Stimulated activated CD4-positive, alpha-beta T cell treated with anti-CD3 and anti-CD28 coated beads, Interleukin-1b, Interleukin-23, amount 100 ng/mL, for 24 hours (primary cell): ENCODE data around the gene SUV39H1.
"Not testable (repeated sequence)": the region's sequence is repeated elsewhere in the genome, so short reads cannot be mapped to it uniquely, and the experiment has no call there.

Experiments
- DNase-seq, 4 experiments: peaks; one replicate each; pipeline ENCODE4 v3.0.0-alpha.2; 2020; ENCODE audit warnings: low read depth in 4 of 4, low spot score in 1 of 4

The SUV39H1 gene

GRCh38 chrX:48685416-48685815 lies 11.1 kb upstream of the SUV39H1 start:
- no peak for DNase-seq

GRCh38 chrX:48688531-48689150 lies 7.9 kb upstream of the SUV39H1 start:
- no peak for DNase-seq

- no peak for DNase-seq
Measured at GRCh38 chrX:48689208-48689920, 7.2 kb upstream of the SUV39H1 start.

- DNase-seq, result not testable (repeated sequence)
Measured at GRCh38 chrX:48691746-48692145, 4.8 kb upstream of the SUV39H1 start.

GRCh38 chrX:48694776-48695533 lies 1.6 kb upstream of the SUV39H1 start:
- no peak for DNase-seq

GRCh38 chrX:48695534-48695896 lies 1.0 kb upstream of the SUV39H1 start:
- DNase-seq, result no peak

GRCh38 chrX:48695925-48696300 lies 621 bp upstream of the SUV39H1 start:
- DNase-seq, result no peak

- peak in 2 of 4 experiments; percentile 2 to 38 for DNase-seq
Measured at GRCh38 chrX:48696909-48697727, 584 bp downstream of the SUV39H1 start.

GRCh38 chrX:48698306-48698705 lies 1.8 kb downstream of the SUV39H1 start:
- DNase-seq, result no peak

GRCh38 chrX:48700246-48700645 lies 3.7 kb downstream of the SUV39H1 start:
- no peak for DNase-seq

- DNase-seq, result no peak
Measured at GRCh38 chrX:48700951-48701653, 4.6 kb downstream of the SUV39H1 start.

GRCh38 chrX:48702032-48702431 lies 5.5 kb downstream of the SUV39H1 start:
- no peak for DNase-seq

GRCh38 chrX:48702716-48703115 lies 6.2 kb downstream of the SUV39H1 start:
- no peak for DNase-seq

GRCh38 chrX:48703228-48703627 lies 6.7 kb downstream of the SUV39H1 start:
- no peak for DNase-seq

GRCh38 chrX:48703642-48704481 lies 7.3 kb downstream of the SUV39H1 start:
- DNase-seq, result no peak

- no peak for DNase-seq
Measured at GRCh38 chrX:48705871-48706270, 9.3 kb downstream of the SUV39H1 start.

GRCh38 chrX:48709522-48710112 lies 13.1 kb downstream of the SUV39H1 start:
- no peak for DNase-seq

- DNase-seq, result no peak
Measured at GRCh38 chrX:48711162-48711928, 14.8 kb downstream of the SUV39H1 start.
